ENCODE data around the gene LRRC4C.

LRRC4C gene

GRCh38 chr11:41113160-41113559 is 346.3 kb downstream of the LRRC4C start:
- Histone ChIP-seq H3K9ac (ENCODE audit: low read length) (no peak overlapping the region), H4K20me1 (ENCODE audit: insufficient read depth, low read length) (no peaks in the 10 kb centered on the region), H3K79me2 (ENCODE audit: insufficient read depth, low read length) (no peaks in the 10 kb centered on the region), H2AFZ (ENCODE audit: low read length) (no peak overlapping the region), H3K4me3 (ENCODE audit: low read depth, low read length, poor library complexity, severe bottlenecking) (no peak overlapping the region), H3K27me3 (ENCODE audit: insufficient read depth, low read length) (no peaks in the 10 kb centered on the region), H3F3A (ENCODE audit: insufficient read depth, low read length) (no peaks in the 10 kb centered on the region), H3K27ac (ENCODE audit: low read depth, low read length, poor library complexity, severe bottlenecking) (no peak overlapping the region), H3K9me3 (ENCODE audit: low read length) (no peaks in the 10 kb centered on the region), H3K9me2 (ENCODE audit: low read depth, low read length) (no peaks in the 10 kb centered on the region), H3K4me2 (ENCODE audit: low read length) (no peak overlapping the region), H3K36me3 (ENCODE audit: insufficient read depth, low read length) (no peaks in the 10 kb centered on the region), H3K4me1 (ENCODE audit: insufficient read depth, low read length, severe bottlenecking) (no peaks in the 10 kb centered on the region)
- no peak for TF ChIP-seq CTCF (IDR thresholded peaks at IDR 0.05; ENCODE audit: low read length)
- TF ChIP-seq EZH2 (IDR thresholded peaks at IDR 0.05; ENCODE audit: borderline replicate concordance, low read length) = no peak

GRCh38 chr11:41110527-41110926 is 348.9 kb downstream of the LRRC4C start:
- no peak overlapping the region for H2AFZ ChIP-seq (ENCODE audit: low read length)
- H3K27ac ChIP-seq (ENCODE audit: low read depth, low read length, poor library complexity, severe bottlenecking) = no peak overlapping the region
- H3K79me2 ChIP-seq (ENCODE audit: insufficient read depth, low read length) = no peaks in the 10 kb centered on the region
- no peaks in the 10 kb centered on the region for H3K9me3 ChIP-seq (ENCODE audit: low read length)
- no peaks in the 10 kb centered on the region for H3K36me3 ChIP-seq (ENCODE audit: insufficient read depth, low read length)
- no peaks in the 10 kb centered on the region for H4K20me1 ChIP-seq (ENCODE audit: insufficient read depth, low read length)
- no peak overlapping the region for H3K4me3 ChIP-seq (ENCODE audit: low read depth, low read length, poor library complexity, severe bottlenecking)
- H3K9ac ChIP-seq (ENCODE audit: low read length) = no peak overlapping the region
- H3K4me1 ChIP-seq (ENCODE audit: insufficient read depth, low read length, severe bottlenecking) = no peaks in the 10 kb centered on the region
- H3K4me2 ChIP-seq (ENCODE audit: low read length) = no peak overlapping the region
- no peaks in the 10 kb centered on the region for H3F3A ChIP-seq (ENCODE audit: insufficient read depth, low read length)
- H3K9me2 ChIP-seq (ENCODE audit: low read depth, low read length) = no peaks in the 10 kb centered on the region
- no peak for TF ChIP-seq EZH2 (IDR thresholded peaks at IDR 0.05; ENCODE audit: borderline replicate concordance, low read length)
- TF ChIP-seq CTCF (IDR thresholded peaks at IDR 0.05; ENCODE audit: low read length) = no peak
- H3K27me3 ChIP-seq (ENCODE audit: insufficient read depth, low read length) = no peaks in the 10 kb centered on the region

- no peaks in the 10 kb centered on the region for H3K4me1 ChIP-seq (ENCODE audit: insufficient read depth, low read length, severe bottlenecking)
- no peaks in the 10 kb centered on the region for H3K27me3 ChIP-seq (ENCODE audit: insufficient read depth, low read length)
- no peak overlapping the region for H3K4me3 ChIP-seq (ENCODE audit: low read depth, low read length, poor library complexity, severe bottlenecking)
- no peak overlapping the region for H3K27ac ChIP-seq (ENCODE audit: low read depth, low read length, poor library complexity, severe bottlenecking)
- no peak overlapping the region for H3K9ac ChIP-seq (ENCODE audit: low read length)
- H3K9me3 ChIP-seq (ENCODE audit: low read length) = no peaks in the 10 kb centered on the region
- H3K79me2 ChIP-seq (ENCODE audit: insufficient read depth, low read length) = no peaks in the 10 kb centered on the region
- no peaks in the 10 kb centered on the region for H3F3A ChIP-seq (ENCODE audit: insufficient read depth, low read length)
- no peak overlapping the region for H3K4me2 ChIP-seq (ENCODE audit: low read length)
- no peak for TF ChIP-seq CTCF (IDR thresholded peaks at IDR 0.05; ENCODE audit: low read length)
- TF ChIP-seq EZH2 (IDR thresholded peaks at IDR 0.05; ENCODE audit: borderline replicate concordance, low read length) = no peak
- no peaks in the 10 kb centered on the region for H4K20me1 ChIP-seq (ENCODE audit: insufficient read depth, low read length)
- no peaks in the 10 kb centered on the region for H3K9me2 ChIP-seq (ENCODE audit: low read depth, low read length)
- H2AFZ ChIP-seq (ENCODE audit: low read length) = no peak overlapping the region
- H3K36me3 ChIP-seq (ENCODE audit: insufficient read depth, low read length) = no peaks in the 10 kb centered on the region
Observed at GRCh38 chr11:41102471-41102870, 357.0 kb downstream of the LRRC4C start.

All from OCI-LY1 (cell line).